ENCODE data around the gene DENND4B. TPM values are rescaled to one million over a fixed set of nuclear protein-coding genes. Genes with fewer than 3 reads are reported as not detected.

The DENND4B gene
- total and polyA plus RNA-seq, 2 of the 4 experiments (the other 2 are of a cell fraction): 1.8 to 25.2 TPM

DNA sequence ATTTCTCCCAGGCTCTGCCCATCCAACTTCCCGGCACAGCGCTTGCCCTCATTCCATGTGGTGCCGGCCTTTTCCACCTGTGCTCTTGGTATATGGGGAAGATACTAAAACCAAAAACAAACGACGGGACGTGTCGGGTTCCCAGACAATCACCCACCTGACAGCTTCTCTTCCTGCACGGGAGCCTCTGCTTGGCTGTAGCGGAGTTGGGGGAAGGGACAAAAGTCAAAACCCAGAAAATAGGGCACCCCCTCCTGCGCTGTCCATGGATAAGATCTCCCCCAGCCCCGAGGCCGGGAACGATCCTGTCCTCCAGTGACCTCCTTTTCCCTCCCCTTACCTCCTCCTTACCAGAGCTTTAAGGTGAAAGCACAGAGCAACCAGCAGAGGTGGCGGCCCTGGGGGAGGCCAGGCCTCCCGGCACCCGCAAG is 30.3 kb upstream of the DENND4B start:
- Histone ChIP-seq H3K18ac (ENCODE audit: low read depth, low read length) (0 out of 2 replicates have a peak overlapping the region, but pooled peaks have one; percentile 18), H2BK120ac (ENCODE audit: low read depth, low read length) (peak overlapping the region; percentile 9; the same call in 1 of the 2 replicates), H2AK5ac (ENCODE audit: low read depth, low read length) (peak overlapping the region; percentile 67), H3K4me1 (ENCODE audit: control insufficient read depth, insufficient read depth, low read length) (no peaks in the 10 kb centered on the region; the same call in 1 of the 2 replicates), H3K9ac (ENCODE audit: low read depth, low read length) (peak overlapping the region; percentile 87), H3K9me3 (ENCODE audit: control insufficient read depth, insufficient read depth, low read length) (no peaks in the 10 kb centered on the region), H3K14ac (replicated peaks; ENCODE audit: low read depth, low read length) (peak overlapping the region; percentile 98), H3K4ac (ENCODE audit: low read depth, low read length) (peak overlapping the region; percentile 95), H2BK15ac (ENCODE audit: low read depth, low read length) (no peak overlapping the region), H3K36me3 (ENCODE audit: control insufficient read depth, insufficient read depth, low read length) (peaks cover 29% of the 10 kb centered on the region), H2BK20ac (ENCODE audit: low read depth, low read length) (no peak overlapping the region), H4K8ac (ENCODE audit: low read depth in 2 of 2, low read length in 2 of 2) (peak overlapping the region; percentile 51 to 81), H4K91ac (ENCODE audit: insufficient read depth, low read depth, low read length) (peak overlapping the region; percentile 76), H3K27me3 (ENCODE audit: control insufficient read depth, insufficient read depth, low read length) (no peaks in the 10 kb centered on the region), H3K4me2 (ENCODE audit: low read depth, low read length) (peak overlapping the region; percentile 92), H2AFZ (replicated peaks; ENCODE audit: low read length, poor library complexity) (peak overlapping the region; percentile 96), H3K27ac (ENCODE audit: insufficient read depth, low read length) (peak overlapping the region; percentile 60), H3K9me1 (ENCODE audit: insufficient read depth, low read length) (peaks cover 16% of the 10 kb centered on the region), H3K23ac (ENCODE audit: low read depth, low read length) (peak overlapping the region; percentile 91), H2AK9ac (replicated peaks; ENCODE audit: low read depth, low read length, poor library complexity) (peak overlapping the region; percentile 96), H2BK5ac (ENCODE audit: low read depth, low read length, poor library complexity, severe bottlenecking) (peak overlapping the region; percentile 61), H3K79me1 (ENCODE audit: low read depth in 1 of 2, low read length in 2 of 2) (peaks cover 17 to 41% of the 10 kb centered on the region in 2 experiments), H4K5ac (ENCODE audit: low read depth, low read length) (peak overlapping the region; percentile 62), H3K56ac (ENCODE audit: extremely low read depth, insufficient read depth, low read length) (peak overlapping the region; percentile 45), H4K20me1 (ENCODE audit: insufficient read depth, low read length) (no peaks in the 10 kb centered on the region), H3K4me3 (ENCODE audit: insufficient read depth, low read depth, low read length) (peak overlapping the region; percentile 65)
- TF ChIP-seq USF2 (IDR thresholded peaks at IDR 0.05; ENCODE audit: low read depth, low read length) (no peak), SMC3 (IDR thresholded peaks at IDR 0.05; ENCODE audit: low read depth, low read length) (no peak), RAD21 (IDR thresholded peaks at IDR 0.05; ENCODE audit: low read length) (no peak), CHD1 (IDR thresholded peaks at IDR 0.05; ENCODE audit: low read depth, low read length) (no peak), RFX5 (IDR thresholded peaks at IDR 0.05; ENCODE audit: low read depth, low read length) (no peak), RCOR1 (IDR thresholded peaks at IDR 0.05; ENCODE audit: insufficient replicate concordance, low read length) (no peak)
- BruUV-seq (replicated peaks): no TSS peak
- intact Hi-C loops (cut with micrococcal nuclease) (no loop called here), dilution Hi-C loops (cut with HindIII; ENCODE audit: low sequenced_read_pairs, unreplicated experiment) (no loop called here), in situ Hi-C loops (cut with MboI; ENCODE audit: low sequenced_read_pairs) (loop anchor here (10.0 kb wide), 1 partner anchor 302 kb away; the partner anchor contains the start of genes ILF2 and NPR1)
- DNase-seq (no peak), ATAC-seq (ENCODE audit: low read depth) (peak; percentile 5)
- POLR2A ChIA-PET (ENCODE audit: unreplicated experiment): interaction anchor here (0.9 to 1.0 kb wide), 2 partner anchors 9 to 13 kb away, joined by 3 read pairs; partner anchors contain the start of genes CREB3L4 and SLC39A1
- 20% methylated on average over 1 of the region's 16 CpGs; no CpG with 5 or more reads in 1 of the 2 experiments for WGBS, 2 experiments (ENCODE audit: extremely low coverage in 2 of 2, insufficient read length in 1 of 2)
- CTCF ChIA-PET: no interaction called here
